HG02973 (cell line): Measurements from ENCODE around the gene MARS1.
A peak's percentile ranks its signal among the peaks of the same experiment; 100 is the strongest.

Experiments used
- ATAC-seq: cut with Tn5 transposase; IDR thresholded peaks from one replicate; pipeline ENCODE4 v1.9.1; 2021; ENCODE audit warnings: moderate library complexity; ENCODE audit not compliant: unreplicated experiment

The MARS1 gene

DNA sequence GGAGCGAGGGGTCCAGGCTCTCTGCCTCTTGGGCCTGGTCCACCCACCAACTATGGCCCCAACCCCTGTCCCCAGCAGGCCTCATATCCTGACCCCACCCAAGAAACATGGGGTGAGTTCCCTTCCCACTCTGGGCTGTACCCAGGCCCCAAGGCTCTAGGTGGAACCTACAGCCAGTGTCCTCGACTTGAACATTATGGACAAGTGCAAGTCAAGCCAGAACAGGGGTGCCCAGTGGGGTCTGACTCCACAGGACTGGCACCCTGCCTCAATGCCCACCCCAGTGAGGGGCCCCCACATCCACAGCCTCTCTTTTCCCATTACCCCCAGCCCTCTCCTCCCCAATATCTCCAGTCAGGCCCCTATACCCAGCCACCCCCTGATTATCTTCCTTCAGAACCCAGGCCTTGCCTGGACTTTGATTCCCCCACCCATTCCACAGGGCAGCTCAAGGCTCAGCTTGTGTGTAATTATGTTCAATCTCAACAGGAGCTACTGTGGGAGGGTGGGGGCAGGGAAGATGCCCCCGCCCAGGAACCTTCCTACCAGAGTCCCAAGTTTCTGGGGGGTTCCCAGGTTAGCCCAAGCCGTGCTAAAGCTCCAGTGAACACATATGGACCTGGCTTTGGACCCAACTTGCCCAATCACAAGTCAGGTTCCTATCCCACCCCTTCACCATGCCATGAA, 16.8 kb upstream of the MARS1 start:
- no peak for ATAC-seq

DNA sequence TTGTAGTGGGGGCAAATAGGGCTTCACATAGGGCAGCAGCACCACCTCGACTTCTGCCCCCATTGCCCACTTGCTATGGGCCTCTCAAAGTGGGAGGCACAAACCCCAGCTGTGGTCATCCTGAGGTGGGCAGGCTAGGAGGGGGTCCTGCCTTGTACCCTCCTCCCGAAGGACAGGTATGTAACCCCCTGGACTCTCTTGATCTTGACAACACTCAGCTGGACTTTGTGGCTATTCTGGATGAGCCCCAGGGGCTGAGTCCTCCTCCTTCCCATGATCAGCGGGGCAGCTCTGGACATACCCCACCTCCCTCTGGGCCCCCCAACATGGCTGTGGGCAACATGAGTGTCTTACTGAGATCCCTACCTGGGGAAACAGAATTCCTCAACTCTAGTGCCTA, 16.2 kb upstream of the MARS1 start:
- no peak for ATAC-seq

DNA sequence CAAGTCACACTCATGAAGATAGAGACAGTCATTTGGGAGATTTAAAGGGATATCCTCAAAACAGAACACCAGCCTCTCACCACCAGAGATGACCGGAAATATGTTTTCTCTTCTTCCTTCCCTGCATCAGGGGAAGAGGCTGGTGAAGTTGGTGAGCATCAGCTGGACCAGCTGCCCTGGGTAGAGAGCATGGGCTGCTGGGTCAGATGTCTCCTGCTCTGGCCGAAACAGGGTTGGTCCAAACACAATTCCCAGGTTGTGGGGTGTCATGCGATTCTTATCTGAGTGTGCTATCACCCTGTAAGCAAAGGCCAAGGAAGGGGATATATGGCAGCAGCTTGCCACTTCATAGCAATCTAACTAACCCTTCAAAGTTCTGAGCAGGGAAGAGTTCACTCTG, 15.5 kb upstream of the MARS1 start:
- no peak for ATAC-seq

DNA sequence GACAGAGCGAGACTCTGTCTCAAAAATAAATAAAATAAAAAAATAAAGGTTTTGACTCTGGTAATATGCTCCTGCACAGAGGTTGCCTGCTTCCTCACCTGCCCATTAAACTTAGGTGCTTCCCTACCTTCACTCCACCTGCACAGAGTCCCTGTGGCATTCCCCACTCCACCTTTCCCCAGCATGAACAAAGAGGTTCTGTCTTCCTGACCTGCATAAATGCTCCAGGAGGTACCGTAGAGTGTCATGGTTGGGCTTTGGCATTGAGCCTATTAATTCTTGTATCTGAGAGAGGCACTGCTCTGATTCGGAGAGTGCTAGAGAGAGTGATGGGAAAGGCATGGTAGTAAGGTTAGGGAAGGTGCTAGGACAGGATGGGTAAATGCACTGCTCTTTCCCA, 14.5 kb upstream of the MARS1 start:
- ATAC-seq = no peak

DNA sequence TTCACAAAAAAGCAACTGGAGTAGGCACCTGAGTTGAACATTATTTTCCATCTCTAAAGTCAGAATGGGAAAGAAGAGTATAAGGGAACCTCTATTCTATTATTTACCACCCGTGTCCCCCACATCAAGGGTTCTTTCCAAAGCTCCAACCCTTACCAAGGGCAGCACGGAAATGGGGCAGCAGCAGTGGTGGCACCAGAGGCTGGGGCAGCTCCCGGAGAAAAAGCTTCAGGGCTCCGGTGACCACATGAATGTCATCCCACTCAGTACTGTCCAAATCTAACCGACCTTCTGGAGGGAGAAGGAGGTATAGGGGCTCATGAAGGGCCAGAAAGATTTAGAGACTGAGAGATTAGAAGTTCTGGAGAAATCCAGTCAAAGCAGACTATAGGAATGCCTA, 14.0 kb upstream of the MARS1 start:
- no peak for ATAC-seq

DNA sequence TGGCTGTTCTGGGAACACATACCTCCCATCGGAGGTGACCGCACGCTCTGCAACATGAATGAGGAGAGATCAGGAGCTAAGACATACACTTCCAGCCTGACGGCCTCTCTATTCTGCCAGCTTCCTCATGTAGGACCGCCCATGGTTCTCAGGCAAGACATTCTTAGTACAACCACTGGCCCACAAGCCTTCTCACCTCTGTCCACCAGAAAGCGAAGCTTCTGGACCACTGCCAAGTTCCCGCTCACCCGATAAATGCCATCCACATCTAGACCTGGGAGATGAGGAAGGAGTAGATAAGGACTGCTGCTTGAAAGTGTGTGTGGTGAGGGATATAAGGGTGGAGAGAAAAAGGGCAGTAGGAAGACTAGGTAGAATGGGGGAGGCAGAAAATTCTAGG, 13.4 kb upstream of the MARS1 start:
- ATAC-seq = no peak

DNA sequence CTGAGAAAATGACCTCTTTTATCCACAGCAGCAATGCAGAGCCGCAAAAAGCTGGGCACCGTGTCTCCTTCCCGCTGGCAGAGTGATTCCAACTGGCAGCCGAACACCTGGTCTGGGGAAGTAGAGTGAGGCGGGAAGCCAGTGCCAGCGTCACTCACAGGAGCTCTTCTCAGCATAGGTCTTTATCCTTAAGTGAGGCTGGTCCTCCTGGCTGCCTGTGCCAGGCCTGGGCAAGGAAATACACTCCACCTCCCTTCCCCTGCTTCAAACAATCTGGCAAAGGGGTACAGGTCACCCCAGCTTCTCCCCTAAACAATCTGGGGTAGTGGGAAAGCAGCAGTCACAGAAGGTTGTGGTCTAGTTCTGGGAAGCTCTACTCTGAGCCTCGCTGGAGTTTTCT, 13.0 kb upstream of the MARS1 start:
- no peak for ATAC-seq

DNA sequence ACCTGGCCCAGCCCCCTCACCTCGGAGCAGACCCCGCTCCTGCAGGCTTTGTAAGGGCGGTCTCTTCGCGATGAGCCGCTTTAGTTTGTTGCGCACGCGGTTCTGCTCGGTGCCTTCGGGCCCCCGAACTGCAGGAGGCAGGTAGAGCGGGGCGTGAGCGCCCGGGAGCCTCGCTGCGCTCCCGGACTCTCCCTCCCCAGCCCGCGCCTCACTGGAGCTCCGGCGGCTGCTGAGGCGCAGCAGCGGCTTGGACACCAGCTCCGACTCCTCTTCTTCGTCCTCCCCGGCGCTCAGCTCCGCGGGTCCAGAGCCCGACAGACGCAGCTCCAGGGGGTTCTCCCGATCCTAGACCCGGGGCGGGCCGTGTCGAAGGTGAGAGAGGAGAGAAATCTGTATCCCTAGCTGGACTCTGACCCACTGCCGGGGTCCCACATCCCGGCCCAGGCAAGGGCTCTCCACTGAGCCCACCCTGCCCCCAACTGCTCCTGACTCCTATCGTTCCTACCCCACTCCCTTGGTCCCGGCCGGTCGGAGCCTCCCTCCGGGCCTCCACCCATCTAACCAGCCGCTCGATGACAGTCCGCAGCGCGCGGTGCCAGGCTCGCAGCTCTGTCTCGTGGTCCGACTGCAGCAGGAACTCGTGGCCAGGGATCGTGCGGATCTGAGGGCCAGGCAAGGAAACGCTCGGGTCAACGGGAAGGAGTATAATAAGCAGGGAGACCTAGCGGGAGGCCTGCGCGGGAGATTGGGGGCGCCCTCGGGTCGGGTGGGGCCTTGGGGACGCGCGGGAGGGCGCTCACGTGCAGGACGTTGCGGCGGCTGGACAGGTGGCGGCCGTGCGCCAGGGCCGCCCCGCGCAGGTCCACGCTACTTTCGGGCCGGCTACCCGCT, 12.4 kb upstream of the MARS1 start:
- ATAC-seq = no peak

DNA sequence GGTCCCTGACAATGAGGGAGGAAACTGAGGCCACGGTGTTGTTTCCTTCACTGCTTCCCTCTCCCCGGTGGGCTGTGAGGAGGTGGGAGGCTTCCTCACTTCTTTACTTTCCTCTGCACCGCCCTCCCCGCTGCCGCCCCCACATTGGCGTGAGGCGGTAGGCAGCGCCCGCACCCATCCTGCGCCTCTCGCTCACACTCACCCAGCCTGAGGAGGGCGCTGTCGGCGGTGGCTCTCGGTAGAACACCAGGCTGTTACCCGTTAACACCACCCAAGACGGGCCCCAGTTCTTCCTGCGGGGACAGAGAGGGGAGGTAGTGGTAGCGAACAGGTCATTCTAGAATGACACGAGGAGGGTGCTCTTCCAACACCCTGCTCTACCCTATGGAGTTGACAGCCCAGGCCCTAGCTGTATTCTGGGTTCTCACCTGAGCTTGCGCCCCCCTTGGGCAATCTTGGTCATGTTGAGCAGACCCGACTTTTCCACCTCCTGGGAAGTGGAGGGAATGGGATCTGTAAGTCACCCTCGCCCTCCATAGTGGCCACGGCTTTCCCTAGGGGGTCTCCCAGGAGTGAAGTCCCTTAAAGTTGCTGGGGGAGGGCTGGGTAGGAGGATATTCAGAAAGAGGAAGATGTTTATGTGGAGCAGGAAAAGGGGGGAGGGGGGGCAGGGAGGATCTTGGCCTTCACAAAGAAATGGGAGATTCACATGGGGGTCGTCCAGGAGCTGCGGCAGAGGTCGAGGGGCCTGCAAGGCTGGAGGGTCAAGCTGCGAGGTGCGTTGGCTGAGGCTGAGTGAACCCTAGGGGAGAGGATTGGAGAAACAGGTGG, 11.5 kb upstream of the MARS1 start:
- peak; percentile 34 for ATAC-seq

DNA sequence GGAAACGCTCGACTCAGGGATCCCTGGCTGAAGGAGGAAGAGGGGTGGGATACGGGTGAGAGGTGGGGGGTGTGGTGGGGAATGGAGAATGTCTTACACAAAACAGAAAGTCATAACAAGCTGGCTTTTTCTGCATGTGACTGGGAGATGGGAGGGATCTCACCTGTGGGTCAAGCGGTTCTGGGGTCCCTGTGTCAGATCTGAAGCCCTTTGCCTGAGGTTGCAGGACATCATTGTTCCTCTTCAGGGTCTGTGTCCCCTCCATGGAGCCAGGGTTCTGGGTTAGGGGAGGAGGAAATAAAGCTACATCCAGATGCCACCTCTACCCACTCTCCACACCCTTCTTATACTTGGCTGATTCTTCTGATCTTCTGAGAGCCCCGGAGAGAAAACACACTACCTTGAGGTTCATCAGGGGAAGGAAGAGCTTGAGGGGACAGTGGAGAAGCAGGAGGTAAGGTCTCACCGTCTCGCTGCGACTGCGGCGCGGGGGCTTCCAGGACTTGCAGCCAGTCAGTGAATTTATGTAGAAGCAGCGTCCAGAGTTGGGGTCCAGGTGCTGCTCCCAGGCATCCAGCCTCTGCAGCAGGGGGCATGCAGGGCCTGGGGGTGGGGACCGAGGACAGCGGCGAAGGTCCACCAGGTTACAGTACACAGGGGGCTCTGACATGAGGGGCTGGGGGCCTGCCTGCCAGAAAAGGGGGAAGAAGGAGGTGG, 10.7 kb upstream of the MARS1 start:
- ATAC-seq = no peak

DNA sequence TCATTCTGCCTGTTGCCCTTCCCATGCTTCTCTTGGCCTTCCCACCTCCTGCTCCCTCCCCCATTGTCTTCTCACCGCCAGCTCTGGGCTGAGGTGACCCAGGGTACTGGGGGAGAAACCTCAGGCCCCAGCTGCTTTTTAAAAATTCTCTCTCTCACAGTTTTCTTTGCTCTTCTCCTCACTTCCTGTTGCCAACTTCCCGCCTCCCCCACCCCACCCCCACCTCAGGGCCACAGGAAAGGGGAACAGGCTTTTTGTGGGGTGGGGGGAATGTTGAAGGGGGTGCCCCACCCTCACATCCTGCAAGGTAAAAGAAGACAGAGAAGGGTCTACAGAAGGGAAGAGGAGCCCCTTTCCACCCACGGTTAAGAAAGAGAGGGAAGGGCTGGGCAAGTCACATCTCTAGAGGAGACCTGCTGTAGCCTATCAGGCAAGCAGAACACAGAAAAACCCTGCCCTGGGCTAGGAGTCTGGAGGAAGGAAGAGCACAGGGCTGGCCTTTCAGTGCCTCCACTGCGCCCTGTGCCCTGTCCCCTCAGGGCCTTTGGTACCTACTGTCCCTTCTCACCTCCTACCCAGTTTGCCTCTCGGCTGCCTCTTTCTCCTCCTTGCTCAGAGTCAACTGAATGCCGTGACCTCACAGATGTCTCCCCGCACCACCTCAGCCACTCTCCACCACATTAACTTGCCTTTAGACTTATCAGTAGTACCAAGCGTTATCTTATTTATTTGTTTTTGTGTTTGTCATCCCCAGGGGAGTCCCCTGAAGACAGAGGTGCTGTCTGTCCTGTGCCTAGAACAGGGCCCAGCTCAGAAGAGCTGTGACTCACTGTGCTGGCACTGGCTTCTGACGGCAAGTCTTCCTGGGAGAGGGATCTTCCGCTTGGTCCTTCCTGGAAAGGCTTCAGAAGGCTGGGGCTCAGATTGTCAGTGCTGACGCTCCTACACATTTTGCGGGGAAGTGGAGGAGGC, 9.9 kb upstream of the MARS1 start:
- no peak for ATAC-seq

DNA sequence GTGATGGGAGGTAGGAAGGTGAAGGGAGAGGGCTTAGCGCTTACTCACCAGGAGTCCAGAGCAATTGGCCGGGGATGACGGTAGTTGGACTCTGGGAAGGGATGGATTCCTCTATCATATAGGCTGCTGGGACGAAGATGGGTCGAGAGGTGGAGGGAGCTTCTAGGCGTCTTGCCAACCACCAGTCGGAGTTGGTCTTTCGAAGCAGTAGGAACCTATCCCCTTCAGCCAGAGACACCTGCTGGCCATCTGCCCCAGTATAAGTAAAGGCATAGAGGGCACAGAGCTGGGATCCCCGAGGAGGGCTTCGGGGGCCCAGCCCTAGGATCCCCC, 8.9 kb upstream of the MARS1 start:
- no peak for ATAC-seq

DNA sequence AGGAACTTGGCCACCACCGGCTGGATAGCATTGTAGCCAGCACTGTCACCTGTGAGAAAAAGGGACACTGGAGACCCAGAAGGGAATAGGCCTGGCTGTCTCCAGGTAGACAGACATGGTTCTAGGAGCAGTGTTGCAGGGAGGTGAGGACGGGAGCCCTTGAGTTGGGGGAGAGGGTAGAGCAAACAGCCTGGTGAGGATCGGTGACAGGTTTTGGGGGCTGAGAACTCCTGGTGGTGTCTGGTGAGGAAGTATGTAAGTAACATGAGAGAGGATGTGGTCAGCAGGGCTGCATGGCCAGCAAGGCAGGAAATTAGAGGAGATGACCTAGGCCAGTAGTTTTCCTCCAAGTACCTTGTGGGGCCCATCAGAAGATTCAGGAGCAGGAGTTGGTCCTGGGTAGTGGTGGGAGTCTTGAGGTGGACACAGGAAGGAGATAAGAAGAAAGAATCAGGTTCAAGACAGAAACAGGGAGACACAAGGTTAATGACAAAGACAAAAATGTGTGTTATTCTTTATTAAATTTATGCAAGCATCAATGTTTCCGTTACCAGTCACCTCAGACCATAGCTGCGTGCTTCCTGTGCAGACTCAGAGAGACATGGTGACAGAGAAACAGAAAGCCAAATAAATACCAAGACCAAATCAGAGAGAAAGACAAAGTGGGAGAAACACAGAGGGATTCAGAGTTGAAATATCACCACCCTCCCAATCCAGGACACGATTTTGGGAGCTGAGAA, 8.3 kb upstream of the MARS1 start, which contains the start of gene ARHGAP9:
ARHGAP9 (minus strand) TSS at position 491 of the 740 bp plus-strand sequence; CDS start at position 31, 460 bp downstream.
- ATAC-seq = peak; percentile 41

DNA sequence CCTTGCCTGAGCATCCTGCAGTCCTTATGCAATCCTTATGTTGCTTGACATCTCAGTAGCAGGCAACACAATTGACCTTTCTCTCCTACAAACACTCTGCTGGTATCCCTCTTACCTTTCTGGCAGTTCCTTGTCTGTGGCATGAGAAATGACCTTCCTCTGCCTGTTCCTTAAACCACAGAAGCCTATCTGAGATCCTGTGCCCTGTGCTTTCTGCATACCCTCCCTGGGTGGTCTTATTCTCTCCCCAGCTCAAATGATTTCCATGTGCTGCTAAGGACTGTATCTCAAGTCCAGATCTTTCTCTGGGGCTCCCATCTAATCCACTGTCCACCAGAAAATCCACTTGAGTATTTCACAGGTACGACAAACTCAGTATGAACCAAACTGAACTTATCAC, 6.2 kb upstream of the MARS1 start:
- no peak for ATAC-seq

DNA sequence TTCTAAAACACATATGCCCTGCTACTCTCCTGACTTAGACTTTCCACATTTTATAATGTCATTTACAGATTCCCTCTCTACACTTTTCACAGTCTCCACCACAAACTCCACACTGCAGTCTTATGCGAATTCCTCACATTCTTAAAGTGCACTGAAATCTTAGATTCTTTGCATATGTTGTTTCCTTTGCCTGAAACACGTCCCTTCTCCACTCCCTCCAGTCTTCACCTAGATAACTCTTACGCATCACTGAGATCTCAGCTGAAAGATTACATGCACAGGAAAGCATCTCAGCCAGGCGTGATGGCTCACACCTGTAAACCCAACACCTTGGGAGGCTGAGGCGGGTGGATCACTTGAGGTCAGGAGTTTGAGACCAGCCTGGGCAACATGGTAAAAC, 4.4 kb upstream of the MARS1 start:
- no peak for ATAC-seq

DNA sequence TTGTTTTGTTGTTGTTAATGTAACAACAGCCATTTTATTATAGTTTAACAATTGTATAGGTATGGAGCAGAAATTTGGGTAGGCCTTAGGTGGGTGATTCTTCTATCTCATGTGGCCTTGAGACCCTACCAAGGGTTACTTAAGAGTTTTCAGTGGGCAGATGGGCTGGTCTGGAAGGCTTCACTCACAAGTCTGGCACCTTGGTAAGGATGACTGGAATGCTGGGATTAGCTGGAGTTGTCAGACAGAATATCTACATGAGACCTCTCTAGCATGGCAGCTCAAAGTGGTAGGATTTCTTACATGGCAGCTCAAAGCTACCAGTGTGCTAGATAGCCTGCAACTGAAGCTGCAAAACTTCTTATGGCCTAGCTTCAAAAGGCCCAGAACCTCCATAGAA, 2.2 kb upstream of the MARS1 start:
- ATAC-seq = no peak

DNA sequence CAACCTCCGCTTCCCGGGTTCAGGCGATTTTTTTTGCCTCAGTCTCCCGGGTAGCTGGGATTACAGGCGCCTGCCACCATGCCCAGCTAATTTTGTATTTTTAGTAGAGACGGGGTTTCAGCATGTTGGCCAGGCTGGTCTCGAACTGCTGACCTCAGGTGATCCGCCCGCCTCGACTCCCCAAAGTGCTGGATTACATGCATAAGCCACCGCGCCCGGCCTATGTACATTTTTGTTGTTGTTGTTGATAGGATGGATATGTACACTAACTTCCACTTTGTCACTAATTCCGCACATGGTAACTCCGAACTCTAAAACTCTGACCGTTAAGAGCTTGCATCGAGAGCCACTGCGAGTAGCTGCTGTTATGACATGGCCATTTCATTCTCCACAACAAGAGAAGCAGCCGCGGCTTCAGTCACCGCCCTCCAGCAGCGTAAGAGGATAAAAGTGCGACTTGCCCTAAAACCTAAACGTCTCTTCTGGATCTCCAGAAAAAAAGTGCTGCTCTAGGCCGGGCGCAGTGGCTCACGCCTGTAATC, 742 bp upstream of the MARS1 start:
- no peak for ATAC-seq

DNA sequence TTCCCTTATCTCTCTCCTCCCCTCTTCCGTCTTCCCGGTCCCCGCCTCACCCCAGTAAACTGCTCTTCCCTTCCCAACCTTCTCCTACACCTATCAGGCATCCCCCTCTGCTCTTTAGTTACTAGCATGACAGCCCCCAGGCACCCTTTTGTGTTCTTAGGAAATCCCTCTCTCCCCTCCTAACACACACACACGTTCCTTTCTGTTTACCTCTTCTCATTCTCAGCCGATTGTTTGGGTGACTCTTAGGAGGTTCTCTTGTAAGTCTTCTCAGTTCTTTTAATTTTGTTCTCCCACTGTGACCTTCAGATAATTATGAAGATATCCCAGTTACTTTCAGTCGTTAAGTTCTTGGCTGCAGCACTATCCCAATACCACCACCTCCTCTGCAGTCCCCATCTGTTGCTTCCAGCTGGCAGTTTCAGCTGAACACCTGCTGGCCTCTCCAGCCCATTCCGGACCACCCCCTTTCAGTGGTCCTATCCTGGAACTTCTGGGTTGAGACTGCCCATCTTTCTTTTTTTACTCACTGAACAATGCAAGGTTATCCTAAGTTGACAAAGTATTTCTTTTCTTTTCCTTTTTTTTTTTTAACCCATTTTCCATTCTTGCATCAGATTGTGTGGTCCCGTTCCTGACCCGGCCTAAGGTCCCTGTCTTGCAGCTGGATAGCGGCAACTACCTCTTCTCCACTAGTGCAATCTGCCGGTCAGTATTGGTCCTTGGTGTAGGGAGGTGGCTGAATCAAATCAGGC, 711 bp downstream of the MARS1 start:
- no peak for ATAC-seq
